NCI-H1417 treated with DMSO at 0.1 percent for 48 hours (cell line): ENCODE data around the gene ODF2.
"Not testable (repeated sequence)": the region's sequence is repeated elsewhere in the genome, so short reads cannot be mapped to it uniquely, and the experiment has no call there.

Source experiments
- DNase-seq: peaks from one replicate; lab custom pipeline; 2025; lab: John Stamatoyannopoulos, UW

ODF2 gene

DNA sequence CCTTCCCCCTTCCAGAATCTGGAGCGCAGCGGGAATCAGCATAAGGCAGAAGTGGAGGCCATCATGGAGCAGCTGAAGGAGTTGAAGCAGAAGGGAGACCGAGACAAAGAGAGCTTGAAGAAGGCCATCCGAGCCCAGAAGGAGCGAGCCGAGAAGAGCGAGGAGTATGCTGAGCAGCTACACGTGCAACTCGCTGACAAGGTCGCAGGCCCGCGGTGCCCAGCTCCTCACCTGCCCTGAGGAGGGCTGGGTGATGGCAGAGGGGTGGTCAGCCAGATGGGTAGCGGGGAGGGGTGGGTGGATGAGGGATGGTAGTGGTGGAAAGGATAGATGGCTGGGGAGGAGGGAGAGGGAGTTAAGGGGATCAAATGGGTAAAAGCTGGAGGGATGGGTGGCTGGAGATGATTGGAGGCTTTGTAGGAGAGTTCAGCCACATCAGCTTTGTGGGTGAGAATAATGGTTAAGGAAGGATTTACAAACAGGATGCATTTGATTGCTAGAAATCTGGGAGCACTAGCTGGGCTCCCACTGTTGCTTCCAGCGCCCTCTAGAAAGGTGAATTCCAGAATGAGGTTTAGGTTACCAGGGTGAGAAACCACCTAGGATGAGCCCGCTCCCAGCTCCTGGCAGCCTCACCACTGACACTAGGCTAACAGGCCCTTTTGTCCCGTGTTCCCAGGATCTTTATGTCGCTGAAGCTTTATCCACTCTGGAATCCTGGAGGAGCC is 29.0 kb downstream of the ODF2 start:
- no peak for DNase-seq

DNA sequence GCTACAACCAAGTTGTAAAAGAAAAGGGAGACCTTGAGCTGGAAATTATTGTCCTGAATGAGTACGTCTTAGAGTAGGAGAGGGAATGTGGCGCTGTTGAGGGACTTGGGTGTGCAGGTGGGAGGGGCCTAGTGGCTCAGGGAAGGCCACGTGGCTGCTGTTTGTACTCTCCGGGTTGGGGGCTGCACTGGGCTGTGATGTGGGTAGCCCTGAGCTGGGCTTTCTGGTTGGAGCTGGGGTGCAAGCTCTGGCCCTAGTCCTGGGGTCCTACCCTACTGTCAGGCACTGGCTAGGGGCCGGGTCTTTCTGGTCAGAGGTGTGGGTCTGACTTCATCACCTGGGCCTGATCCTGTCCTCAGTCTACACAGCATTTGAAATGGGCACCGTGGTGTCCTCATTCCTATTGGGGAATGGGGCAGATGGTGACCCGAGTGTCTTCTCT is 29.6 kb downstream of the ODF2 start:
- DNase-seq, result no peak

DNA sequence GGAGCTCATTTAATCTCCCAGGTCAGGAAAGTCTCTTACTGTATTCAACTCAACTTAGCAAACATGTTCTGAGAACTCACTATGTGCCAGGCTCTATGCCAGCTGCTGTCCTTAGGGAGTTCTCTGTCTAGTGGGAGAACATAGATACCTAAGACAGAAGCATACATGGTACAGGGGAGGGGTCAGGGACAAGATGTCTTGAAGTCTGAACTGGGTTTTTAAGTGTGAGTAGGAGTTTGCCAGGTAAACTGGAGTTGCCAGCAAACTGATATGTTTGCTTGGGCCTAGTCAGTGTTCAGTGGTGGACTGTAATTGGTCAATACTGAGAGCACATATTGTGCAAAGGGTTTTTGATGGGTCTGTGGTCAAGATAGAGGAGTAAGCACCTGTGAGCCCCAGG is 30.4 kb downstream of the ODF2 start:
- no peak for DNase-seq

DNA sequence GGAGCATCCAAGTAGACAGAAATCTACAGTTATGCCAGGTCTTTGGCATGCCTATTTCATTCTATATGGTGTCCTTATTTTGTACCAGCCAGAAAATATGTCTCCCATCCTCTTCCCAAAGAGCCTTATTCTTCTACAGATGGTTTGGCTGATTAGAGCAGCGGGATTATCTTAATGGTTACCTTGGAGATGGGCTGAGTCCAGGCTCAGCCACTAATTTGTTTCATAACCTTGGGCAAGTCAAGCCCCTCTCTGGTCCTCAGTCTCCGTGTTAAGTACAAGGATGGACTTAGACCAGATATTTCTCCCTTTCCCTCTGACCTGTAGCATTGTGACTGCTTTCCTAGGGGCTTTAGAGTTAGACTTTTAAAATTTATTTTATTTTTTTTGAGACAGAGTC is 37.6 kb downstream of the ODF2 start:
- DNase-seq, result no peak

DNA sequence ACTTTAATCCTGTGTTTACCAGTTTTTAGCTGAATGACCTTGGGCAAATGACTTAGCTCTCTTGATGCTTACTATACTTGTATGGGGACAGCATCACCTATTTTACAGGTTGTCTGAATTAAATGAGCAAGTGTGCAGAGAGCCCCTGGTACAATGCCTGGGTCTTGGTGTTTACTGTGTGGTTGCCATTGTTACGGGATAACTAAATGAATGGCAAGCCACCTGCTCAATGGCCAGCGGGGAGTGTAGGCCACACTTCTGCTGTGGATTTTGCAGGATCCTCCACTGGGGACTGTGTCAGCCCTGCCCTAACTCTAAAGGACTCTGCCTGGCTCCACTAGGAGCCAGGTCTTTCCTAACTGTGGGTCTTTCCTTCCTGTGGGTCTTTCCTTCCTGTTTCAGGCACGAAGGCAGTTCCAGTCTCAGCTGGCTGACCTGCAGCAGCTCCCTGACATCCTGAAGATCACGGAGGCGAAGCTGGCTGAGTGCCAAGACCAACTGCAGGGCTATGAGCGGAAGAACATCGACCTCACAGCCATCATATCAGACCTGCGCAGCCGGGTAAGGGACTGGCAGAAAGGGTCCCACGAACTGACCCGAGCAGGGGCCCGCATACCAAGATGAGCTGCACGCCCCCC is 38.4 kb downstream of the ODF2 start:
- DNase-seq, result no peak

DNA sequence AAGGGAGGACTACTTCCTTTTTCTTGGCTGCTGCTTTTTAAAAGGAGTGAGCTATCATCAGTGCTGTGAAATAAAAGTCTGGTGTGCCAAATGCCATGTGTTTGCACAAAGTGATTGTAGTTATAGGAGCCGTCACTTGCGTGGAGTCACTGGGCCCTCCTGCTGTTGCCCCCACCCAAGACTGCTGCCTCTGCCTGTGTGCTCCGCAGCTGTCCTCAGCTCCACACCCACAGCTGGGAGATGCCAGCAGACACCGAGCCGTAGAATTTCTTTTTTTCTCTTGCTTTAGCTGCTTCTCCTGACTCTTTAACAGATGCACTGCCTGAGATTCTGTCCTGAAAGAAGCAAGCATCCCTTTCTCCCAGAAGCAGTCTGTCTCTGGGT is 38.9 kb downstream of the ODF2 start:
- no peak for DNase-seq

DNA sequence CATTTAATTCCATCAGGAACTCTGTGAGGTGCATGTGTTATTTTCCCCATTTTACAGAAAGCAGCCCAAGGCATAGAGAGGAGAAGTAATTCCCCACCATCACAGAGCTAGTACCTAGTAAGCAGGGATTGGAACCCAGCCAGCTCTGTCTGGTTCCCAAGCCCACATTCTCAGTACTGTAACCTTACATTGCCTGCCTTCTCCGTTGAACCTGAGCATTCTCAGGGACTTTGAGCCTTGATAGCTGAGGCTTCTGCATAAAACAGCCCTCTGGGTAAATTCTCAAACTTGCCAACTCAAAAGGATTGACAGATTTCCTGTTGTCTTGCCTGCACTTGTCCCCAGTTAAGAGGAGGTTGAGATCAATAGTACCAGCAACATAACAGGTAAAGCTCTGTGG is 39.5 kb downstream of the ODF2 start:
- no peak for DNase-seq

DNA sequence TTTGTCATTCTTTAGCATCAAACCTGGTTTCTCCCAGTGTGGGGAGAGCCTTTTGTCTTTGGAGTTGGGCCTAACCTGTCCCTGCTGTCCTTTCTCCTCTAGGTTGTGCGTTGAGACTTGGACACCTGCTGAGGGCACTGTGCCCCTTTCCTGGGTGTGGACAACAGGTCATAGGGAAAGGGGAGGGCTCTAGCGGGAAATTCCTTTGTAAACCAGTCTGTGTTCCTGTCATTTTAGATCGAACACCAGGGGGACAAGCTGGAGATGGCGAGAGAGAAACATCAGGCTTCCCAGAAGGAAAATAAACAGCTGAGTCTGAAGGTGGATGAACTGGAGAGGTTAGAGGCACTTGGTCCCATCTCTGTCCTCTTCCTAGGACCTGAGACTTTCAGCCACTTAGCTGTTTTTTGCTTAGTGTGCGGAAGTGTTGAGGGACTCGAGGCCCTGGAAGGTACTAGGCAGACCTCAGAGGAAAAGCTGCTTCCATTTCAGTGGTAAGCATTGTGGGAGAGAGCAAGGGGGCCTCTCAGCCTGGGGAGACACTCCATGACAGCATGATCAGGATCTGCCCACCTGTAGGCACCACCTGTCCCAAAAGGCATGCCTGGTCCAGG is 40.1 kb downstream of the ODF2 start:
- DNase-seq, result no peak

DNA sequence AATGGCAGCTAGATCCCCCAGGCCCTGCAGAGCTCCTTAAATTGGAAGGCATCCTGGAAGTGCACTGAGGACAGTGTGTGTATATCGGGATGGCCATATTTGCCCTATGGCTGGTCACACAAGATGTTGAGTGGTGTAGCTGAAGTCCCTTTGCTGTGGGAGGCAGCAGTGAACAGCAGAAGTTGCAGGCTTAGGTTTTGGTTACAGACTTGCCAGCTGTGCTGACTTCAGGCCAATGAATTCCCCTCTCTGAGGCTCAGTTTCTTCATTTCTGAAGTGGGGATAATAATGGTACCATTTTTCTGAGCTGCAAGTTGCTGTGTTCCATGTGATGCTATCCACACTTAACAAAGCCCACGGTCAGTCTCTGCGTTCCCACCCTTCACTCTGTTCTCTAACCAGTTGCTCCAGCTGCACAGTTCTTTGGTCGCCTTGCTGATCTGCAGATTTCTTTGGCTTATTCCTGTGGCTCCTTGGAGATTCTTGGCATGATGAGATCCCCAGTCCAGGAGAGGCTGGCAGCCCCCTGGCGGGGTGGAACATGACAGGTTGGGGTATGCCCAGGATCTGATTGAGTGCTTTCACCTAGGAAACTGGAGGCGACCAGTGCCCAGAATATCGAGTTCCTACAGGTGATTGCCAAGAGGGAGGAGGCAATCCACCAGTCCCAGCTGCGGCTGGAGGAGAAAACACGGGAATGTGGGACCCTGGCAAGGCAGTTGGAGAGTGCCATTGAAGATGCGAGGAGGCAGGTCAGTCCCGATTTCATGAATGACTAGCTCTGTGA is 42.2 kb downstream of the ODF2 start:
- DNase-seq, result no peak

DNA sequence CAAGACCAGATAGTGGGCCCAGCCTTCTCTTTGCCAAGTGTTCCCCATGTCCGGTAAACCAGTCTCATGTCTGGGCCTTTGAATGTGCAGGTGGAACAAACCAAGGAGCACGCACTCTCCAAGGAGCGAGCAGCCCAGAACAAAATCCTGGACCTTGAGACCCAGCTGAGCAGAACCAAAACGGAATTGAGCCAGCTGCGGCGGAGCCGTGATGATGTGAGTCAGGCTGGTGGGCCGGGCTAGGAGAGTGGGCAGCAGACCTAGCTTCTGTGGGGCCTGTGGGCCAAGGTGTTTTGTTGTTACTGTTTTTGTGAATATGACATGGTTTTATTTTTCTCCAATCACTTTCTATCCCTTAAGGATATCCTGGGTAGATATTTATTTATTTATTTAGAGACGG is 43.1 kb downstream of the ODF2 start:
- no peak for DNase-seq

DNA sequence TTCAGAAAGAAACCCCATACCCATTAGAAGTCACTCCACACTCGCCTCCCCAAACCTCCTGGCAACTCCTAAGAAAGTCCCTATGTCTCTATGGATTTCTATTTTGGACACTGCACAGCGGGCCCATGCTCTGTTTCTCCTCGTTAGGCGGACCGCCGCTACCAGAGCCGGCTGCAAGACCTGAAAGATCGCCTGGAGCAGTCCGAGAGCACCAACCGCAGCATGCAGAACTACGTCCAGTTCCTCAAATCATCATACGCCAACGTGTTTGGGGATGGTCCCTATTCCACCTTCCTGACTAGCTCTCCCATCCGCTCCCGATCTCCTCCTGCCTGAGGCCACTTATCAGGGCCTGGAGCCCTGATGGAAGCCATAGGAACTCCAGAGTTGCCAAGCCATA is 44.1 kb downstream of the ODF2 start:
- DNase-seq, result no peak

DNA sequence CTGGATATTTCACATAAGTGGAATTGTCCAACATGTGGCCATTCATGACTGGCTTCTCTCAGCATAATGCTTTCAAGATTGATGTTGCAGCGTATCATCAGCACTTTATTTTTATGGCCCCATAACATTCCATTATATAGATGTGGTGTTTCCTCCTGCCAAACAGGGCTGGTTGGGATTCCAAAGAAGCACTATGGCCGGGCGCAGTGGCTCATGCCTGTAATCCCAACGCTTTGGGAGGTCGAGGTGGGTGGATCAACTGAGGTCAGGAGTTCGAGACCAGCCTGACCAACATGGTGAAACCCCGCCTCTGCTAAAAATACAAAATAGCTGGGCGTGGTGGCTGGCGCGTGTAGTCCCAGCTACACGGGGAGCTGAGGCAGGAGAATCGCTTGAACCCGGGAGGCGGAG is 47.6 kb downstream of the ODF2 start:
- DNase-seq, result not testable (repeated sequence)

DNA sequence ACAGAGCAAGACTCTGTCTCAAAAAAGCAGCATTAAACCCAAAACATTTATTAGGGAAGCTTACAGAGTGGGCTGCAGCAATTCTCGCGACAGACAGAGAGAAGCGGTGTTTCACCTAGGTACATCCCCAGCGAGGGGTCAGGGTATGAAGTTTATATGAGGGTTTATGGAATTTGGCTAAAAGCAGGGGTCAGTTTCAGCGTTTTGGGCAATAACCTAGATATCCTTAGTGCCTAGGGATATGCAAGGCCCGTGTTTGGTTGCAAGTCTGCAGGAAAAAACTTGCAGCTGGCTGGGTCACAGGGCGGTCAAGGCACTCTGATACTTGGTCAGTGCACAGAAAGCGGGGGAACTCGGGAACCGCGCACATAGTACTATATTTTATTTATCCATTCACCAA is 48.1 kb downstream of the ODF2 start:
- DNase-seq, result no peak

DNA sequence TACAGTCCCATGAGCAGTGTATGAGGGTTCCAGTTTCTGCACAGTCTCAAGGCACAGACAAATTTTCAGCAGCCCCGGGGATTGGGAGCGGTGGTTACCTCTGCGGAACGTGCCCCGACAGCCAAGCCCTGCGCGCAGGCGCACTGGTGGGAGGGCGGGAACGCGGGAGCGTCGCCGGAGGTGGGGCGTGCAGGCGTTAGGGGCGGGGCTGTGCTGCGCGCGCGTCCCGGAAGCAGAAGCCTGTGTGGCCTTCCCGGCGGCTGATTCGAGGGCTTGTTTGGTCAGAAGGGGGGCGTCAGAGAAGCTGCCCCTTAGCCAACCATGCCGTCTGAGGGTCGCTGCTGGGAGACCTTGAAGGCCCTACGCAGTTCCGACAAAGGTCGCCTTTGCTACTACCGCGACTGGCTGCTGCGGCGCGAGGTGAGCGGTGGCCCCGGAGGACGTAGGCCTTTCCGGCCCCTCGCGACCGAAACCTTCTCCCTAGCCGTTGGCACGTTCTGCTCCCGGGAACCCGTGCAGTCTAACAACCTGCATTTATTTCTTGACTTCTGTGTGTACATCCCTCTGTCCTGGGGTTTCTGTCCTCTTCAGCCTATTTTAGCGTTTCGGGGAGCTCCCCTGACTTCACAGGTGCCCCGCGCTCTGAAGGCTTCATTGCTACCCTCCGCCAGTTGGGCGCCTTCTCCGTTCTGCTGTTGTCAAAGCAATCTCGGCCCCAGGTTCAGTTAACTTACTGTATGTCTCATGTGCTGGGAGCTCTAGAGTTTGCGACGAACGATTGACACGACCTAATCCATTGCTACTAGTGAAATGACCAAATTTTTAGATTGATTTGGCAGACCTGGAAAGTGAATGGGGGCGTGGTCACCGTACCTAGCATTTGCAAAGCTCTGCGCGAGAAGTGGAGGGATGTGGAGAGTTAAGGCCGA is 48.9 kb downstream of the ODF2 start, which contains the start of gene GLE1:
Gene GLE1 (plus strand): TSS at position 235 of the 929 bp plus-strand sequence. CDS start 87 bp downstream, at position 322.
- peak; percentile 70 for DNase-seq

DNA sequence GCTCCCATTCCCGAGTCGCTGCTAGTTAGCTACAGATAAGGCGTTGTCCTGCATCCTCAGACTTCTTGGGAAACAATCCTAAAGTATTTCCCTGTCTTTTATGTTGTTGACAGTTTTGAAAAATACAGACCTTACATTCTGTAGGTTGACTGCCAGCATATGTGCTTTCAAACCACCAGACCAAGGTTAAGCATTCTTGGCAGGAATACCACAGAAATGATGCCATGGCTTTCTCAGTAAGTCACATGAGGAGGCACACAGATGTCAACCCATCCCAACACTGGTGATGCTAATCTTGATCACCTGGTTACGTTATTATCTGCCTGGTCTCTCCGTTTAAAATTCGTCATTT is 49.6 kb downstream of the ODF2 start:
- no peak for DNase-seq

DNA sequence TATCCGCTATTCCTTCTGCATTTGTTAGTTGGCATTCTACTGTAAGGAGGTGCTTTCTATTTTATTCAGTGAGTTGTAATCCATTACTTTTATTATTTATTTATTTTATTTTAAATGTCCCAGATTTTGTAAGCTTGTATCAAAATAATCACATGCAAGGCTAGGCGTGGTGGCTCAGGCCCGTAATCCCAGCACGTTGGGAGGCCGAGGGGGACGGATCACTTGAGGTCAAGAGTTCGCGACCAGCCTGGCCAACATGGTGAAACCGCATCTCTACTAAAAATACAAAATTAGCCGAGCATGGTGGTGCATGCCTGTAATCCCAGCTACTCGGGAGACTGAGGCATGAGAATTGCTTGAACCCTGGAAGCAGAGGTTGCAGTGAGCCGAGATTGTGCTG is 50.1 kb downstream of the ODF2 start:
- DNase-seq, result not testable (repeated sequence)

DNA sequence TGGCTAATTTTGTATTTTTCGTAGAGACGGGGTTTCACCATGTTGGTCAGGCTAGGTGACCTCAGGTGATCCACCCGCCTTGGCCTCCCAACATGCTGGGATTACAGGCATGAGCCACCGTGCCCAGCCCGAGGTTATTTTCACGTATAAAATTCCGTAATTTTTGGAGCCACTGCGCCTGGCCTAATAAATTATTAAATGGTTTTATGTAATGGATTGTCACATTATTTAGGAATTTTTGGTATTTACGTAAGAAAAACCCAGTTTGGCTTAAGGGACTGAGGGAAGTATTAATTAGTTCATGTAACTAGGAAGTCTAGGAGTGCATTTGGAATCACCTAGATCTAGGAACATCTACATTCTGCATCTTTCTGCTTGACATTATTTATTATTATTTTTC is 57.0 kb downstream of the ODF2 start:
- DNase-seq, result no peak

DNA sequence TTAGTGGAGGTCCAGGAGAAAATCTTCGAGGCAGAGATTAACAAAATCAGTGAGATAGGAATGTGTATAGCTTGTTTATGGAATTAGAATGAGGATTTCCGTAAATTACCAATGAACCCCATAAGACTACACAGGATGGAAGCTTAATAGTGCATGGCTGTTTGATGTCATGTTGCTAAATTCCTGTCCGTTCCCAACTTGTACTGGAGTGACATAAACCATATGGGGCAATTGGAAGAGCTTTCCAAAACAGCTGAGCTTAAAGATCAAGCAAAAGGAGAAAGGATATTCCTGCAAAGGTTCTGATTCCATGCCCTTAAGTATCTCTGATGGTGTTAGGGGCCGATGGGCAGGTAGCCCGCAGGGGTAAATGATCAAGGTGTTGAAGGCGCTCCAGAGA is 66.2 kb downstream of the ODF2 start:
- no peak for DNase-seq

DNA sequence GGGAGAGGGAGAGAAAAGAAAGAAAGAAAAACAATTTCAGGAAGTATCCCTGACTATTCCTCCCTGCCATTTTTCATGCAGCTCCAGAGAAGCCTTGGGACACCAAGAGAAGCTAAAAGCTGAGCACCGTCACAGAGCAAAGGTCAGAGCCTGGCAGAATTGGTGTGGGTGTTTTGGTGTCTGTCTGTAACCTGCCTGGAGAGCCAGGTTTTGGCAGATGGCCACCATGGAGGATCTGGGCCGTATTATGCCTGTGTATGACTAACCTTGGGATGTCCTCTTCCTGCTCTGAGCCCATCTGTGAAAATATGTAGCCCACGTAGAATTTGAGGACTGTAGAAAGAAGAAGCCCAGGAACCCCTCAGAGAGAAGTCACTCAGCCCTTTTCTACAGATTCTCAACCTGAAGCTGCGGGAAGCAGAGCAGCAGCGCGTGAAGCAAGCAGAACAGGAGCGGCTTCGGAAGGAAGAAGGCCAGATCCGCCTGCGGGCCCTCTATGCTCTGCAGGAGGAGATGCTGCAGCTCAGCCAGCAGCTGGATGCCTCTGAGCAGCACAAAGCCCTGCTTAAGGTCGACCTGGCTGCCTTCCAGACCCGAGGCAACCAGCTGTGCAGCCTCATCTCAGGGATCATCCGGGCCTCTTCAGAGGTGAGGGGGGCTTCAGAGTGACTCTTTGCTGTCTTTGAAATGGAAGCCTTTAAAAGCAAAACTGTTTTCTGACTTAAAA is 67.6 kb downstream of the ODF2 start:
- no peak for DNase-seq

DNA sequence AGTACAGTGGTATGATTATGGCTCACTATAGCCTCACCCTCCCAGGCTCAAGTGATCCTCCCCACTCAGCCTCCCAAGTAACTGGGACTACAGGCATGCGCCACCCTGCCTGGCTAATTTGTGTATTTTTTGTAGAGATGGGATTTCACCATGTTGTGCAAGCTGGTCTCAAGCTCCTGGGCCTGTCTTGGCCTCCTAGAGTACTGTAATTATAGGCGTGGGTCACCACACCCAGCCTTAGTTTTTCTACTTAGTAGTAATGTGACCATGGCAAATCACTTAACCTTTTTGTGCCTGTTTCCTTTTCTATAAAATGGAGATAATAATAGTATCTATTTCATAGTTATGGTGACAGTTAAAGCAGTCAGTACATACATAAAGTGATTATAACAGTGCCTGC is 70.9 kb downstream of the ODF2 start:
- no peak for DNase-seq
